ENCODE measurements around the gene HESX1. TPM values are rescaled to one million over a fixed set of nuclear protein-coding genes. Genes with fewer than 3 reads are reported as not detected.

HESX1 gene
- total and polyA plus RNA-seq, 11 donors = 0.29 to 1.5 (median 0.71) TPM; not detected in 4

GRCh38 chr3:57160076-57160764 is 39.6 kb downstream of the HESX1 start:
- WGBS, 4 donors = 58 to 63% (median 59%) methylated on average over 8 of the region's 8 CpGs
- Histone ChIP-seq H3K4me3 (peak overlapping the region in 1 of 12 donors; percentile 2), H3K27me3 (peaks cover 0 to 34% (median 0%) of the 10 kb centered on the region in 9 donors), H3K4me1 (peaks cover 5 to 62% (median 40%) of the 10 kb centered on the region in 12 donors), H3K9me3 (no peaks in the 10 kb centered on the region), H3K36me3 (no peaks in the 10 kb centered on the region), H3K27ac (peak overlapping the region; percentile 13 to 75 (median 62))
- DNase-seq (peak in 4 of 5 donors; percentile 53 to 69 (median 62)), ATAC-seq (peak; percentile 16 to 72 (median 46))
- TF ChIP-seq CTCF (IDR thresholded peaks at IDR 0.05) = no peak
- TF ChIP-seq POLR2A (IDR thresholded peaks at IDR 0.05) = no peak
- intact Hi-C loops (cut with DNase I) = loop anchor here in 3 of 10 donors (5.0 to 10.0 kb wide), 3 partner anchors 33 to 58 kb away; no protein-coding TSS in a partner anchor

- H3K4me3 ChIP-seq = no peak overlapping the region
- ATAC-seq (no peak), DNase-seq (no peak)
- WGBS, 4 donors = 28 to 49% (median 38%) methylated on average over 8 of the region's 8 CpGs
- no peaks in the 10 kb centered on the region for H3K36me3 ChIP-seq
- peak overlapping the region in 10 of 12 donors; percentile 13 to 75 (median 64) for H3K27ac ChIP-seq
- no peaks in the 10 kb centered on the region for H3K9me3 ChIP-seq
- H3K27me3 ChIP-seq = peaks cover 0 to 24% (median 0%) of the 10 kb centered on the region in 9 donors
- H3K4me1 ChIP-seq = peaks cover 5 to 58% (median 40%) of the 10 kb centered on the region in 12 donors
- TF ChIP-seq CTCF (IDR thresholded peaks at IDR 0.05) = no peak
- TF ChIP-seq POLR2A (IDR thresholded peaks at IDR 0.05) = no peak
- intact Hi-C loops (cut with DNase I) = loop anchor here in 1 of 10 donors (5.0 kb wide), 1 partner anchor 37 kb away; no protein-coding TSS in a partner anchor
Observed at GRCh38 chr3:57158813-57159738, 40.7 kb downstream of the HESX1 start.

GRCh38 chr3:57158325-57158724 is 41.5 kb downstream of the HESX1 start:
- TF ChIP-seq CTCF (IDR thresholded peaks at IDR 0.05) (no peak), POLR2A (IDR thresholded peaks at IDR 0.05) (no peak)

More at GRCh38 chr3:57158325-57158724, 41.5 kb downstream of the HESX1 start:
- DNase-seq (no peak), ATAC-seq (no peak)
- Histone ChIP-seq H3K36me3 (no peaks in the 10 kb centered on the region), H3K27me3 (peaks cover 0 to 21% (median 0%) of the 10 kb centered on the region in 9 donors), H3K9me3 (no peaks in the 10 kb centered on the region), H3K4me3 (no peak overlapping the region), H3K4me1 (peaks cover 5 to 53% (median 38%) of the 10 kb centered on the region in 12 donors), H3K27ac (no peak overlapping the region)
- 83 to 90% (median 86%) methylated on average over 3 of the region's 3 CpGs for WGBS, 4 donors
- intact Hi-C loops (cut with DNase I) = loop anchor here in 1 of 10 donors (5.0 kb wide), 1 partner anchor 36 kb away; no protein-coding TSS in a partner anchor

Measured in heart left ventricle (tissue), 16 donors.